Dedifferentiated amniotic fluid mesenchymal stem cell (primary cell): Measurements from ENCODE around the gene F13A1.
"Not testable (repeated sequence)": the region's sequence is repeated elsewhere in the genome, so short reads cannot be mapped to it uniquely, and the experiment has no call there.

ENCODE experiments used
- DNase-seq: peaks from one replicate; pipeline ENCODE4 v3.0.0-alpha.2; 2016; ENCODE audit errors: extremely low spot score

Gene F13A1

DNA sequence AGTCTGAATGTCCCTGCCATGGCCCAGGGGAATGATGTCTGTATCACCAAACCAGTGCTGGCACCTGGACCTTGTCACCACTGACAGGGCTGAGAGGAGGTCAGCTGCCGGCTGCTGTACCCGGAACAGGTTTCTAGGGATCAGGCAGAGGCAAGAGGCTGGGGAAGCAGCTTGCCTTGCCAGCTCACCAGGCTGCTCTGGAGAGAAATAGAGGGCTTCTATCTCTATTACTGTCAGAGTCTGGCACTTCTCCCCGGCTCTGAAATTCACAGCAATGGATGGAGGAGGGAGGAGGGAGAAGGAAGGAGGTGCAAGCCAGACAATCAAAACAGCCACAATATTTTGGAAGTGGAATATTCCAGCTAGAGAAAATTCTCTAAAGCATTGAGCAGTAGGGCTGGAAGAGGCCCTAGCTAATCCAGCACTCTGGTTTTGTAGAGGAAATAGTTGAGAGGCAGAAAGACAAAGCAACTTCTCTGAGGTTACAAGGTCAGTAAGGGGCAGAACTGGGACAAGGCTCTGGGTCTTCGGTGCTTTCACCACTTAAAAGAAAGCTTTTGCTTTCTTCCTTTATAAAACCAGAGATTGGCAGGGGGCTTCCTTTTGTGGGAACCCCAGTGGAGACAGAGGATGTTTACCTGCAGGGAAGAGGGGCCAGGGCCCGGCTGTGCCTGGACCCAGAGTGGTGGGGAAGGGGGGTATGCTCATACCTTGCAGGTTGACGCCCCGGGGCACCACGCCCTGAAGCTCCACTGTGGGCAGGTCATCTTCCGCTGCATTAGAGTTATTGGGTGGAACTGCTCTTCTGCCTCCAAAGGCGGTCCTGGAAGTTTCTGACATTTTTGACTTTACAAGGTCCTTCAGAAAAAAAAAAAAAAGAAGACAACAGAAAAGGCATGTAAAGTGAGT is 2.4 kb downstream of the F13A1 start:
- DNase-seq: no peak

DNA sequence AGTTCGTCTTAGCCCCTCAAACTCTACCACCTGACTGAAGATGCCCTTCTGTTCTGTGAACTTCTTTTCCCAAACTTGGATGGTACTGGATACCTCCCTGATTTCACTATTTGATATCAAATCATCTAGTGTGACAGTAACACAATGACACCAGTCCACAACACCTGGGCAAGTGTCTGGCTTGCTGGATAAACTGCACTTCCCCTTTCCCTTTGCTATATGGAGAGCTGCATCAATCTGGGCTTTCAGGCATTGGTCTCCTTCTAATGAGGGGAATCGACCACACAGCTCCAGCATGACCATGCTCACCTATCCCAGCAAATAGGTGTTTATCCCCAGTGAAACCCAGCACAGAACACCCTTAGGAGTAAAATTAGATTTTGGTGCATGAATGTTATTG is 3.1 kb downstream of the F13A1 start:
- no peak for DNase-seq

- DNase-seq: no peak
Measured at GRCh38 chr6:6315660-6316059, 4.8 kb downstream of the F13A1 start.

DNA sequence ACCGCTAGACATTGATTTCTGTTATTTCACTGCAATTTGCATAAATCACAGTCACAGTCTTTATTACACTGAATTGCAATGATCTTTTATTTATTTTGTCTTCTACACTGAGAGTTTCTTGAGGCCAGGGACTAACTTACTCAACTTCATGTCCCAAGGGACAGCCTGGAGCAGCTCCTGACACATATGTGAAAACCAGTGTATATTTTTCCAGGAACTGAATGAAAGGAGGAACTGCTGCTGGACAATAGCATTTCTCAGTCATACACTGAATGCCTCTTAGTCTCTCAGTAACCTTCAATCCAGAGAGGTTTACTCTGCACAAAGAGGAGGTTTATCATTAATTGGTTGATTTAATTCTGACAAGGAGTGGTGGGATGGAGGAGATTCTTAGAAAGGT is 5.9 kb downstream of the F13A1 start:
- no peak for DNase-seq

DNA sequence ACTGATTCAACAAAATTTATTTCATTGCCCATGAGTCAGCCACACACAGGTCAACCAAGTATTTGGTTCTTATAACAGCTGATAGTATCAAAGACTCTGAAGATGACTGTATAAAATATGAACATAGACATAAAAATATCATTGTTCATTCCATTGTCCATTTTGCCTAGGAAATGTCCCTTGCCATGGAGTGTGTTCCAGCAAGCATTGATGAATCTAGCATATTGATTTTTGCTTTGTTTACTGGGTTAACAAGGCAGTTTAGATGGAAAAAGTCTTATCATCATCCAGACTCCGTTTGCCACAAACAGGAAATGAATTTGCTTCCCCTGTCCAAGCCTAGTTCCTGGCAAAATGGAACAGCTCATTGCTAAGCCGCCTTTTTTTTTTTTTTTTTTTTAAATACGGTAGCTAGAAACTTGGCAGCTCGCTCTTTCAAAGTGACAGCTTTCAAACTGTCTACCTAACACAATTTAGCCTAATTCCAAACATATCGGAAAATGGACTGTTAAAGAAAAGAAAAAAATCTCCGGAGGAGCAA is 7.5 kb downstream of the F13A1 start:
- DNase-seq: no peak

- no peak for DNase-seq
Measured at GRCh38 chr6:6305575-6305974, 14.9 kb downstream of the F13A1 start.

- not testable (repeated sequence) for DNase-seq
Measured at GRCh38 chr6:6300383-6300782, 20.1 kb downstream of the F13A1 start.

DNA sequence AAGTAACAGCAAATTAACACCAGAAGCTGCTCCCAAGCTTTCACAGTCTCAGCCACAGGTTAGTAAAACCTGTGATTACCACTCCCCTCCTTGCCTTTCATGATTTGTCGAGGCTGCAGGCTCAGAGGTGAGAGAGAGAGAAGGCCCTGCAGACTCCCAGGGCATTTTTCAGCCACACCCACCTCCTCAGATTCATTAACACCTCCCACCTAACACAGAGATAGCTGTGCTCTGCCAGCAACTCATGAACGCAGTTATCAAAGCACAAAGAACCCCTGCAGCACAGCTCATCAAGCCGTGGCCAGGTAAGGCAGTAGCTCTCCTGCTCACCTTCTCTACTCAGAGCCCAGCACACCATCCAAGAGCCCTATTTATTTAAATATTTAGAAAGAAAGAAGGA is 27.1 kb downstream of the F13A1 start:
- no peak for DNase-seq

GRCh38 chr6:6287415-6287814 is 33.0 kb downstream of the F13A1 start:
- DNase-seq: no peak

GRCh38 chr6:6285679-6286078 is 34.8 kb downstream of the F13A1 start:
- DNase-seq: no peak

- DNase-seq: no peak
Measured at GRCh38 chr6:6284221-6284966, 36.1 kb downstream of the F13A1 start.

DNA sequence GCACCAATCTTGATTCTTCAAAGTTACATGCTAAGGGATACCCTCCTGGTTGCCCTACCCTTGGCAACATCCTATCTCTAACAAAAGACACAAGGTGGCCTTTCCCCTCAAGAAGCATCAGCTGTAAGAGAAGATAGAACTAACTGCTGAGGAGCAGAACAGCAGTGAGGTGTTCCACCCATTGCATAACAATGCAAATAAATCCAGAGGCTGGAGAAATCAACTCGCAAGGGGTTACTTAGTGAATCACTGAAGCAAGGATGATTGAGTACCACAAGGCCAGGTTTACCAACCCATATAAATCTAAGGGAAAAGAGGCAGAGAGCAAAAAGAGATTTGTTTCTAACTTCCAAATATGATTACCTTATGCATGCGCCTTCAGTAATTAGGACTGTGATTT is 36.7 kb downstream of the F13A1 start:
- no peak for DNase-seq

DNA sequence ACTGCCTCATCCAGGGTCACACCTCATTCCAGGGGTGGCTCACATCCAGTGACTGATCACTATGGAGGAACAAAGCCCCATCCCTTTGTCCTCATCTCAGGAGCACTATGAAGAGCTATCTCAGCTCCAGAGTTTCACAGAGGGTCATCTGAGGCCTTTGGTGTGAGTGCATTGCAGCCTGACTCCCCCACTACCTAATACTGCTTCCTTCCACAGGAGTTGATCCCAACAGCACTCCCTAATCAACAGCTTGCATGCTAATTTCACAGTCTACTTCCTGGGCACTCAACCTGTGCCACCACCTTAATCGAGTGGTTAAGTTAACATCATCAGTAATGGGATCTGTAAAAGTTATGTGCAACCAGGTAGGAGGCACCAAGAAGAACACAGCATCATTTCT is 37.7 kb downstream of the F13A1 start:
- no peak for DNase-seq

DNA sequence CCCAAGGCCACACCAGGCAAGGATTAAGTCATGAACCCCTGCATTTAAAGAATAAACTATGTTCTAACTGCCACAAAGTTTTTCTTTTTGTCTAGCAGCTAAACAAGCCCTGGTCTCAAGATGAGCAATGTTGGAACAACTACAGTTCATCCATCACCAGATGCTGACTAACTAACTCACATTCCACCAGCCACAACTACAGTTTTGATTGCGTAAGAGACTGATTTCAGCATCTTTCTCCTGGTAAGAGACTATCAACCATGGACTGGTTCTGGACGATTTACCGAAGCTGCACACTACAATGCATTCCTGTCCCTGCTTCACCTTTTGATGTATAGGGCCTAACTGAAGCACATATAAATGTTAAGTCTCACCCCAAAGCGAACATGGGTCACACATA is 43.0 kb downstream of the F13A1 start:
- no peak for DNase-seq

DNA sequence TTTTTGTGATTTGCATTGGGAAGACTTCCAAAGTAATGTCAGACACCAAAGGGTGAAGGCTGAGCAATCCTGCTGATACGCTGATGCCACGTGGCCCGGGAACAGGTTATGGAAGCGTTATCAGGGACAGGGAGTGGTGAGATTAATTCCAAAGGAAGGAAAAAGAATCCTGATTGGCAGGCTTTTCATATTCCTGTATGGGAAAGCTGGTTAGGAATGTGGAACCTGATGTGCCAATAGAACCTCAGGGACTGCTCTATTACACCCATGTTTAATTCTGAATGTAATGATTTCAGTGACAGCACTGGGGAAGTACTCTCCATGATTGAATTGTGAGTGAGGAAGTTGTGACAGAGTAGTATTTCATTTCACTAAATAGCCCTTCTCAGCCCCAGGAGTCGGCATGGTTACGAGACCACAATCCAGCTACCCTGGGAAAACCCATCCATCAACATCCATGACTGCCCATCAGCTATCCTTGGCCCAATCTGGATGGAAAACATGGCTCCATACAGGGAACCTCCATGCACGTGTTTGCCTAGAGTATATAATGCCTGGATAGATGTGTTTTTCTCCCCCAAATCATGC is 49.4 kb downstream of the F13A1 start:
- DNase-seq: no peak

DNA sequence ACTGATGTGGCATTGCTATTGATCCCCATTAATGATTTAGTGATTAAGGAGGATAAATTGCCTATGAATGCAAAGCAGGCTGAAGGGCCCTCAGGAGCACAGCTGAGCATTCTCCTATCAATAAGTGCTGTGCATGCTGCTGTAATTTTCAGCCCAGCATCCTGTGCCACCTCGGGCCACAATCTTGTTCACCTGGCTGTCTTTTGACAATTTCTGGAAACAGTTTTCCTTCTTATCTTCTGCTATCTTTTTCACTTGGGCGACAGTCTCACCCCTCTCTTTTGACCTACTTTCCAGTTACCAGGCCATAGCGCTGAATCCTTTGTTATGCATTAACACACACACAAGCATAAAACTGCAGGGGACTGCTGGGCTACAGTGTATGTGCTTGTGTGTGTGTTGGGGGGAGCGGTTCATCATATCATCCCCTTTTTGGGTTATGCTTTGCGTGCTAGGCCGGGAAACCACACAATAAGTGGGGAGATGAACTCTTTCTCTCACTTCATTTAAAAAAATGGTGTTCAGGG is 60.2 kb downstream of the F13A1 start:
- DNase-seq: no peak

GRCh38 chr6:6256886-6257285 is 63.6 kb downstream of the F13A1 start:
- DNase-seq: no peak

DNA sequence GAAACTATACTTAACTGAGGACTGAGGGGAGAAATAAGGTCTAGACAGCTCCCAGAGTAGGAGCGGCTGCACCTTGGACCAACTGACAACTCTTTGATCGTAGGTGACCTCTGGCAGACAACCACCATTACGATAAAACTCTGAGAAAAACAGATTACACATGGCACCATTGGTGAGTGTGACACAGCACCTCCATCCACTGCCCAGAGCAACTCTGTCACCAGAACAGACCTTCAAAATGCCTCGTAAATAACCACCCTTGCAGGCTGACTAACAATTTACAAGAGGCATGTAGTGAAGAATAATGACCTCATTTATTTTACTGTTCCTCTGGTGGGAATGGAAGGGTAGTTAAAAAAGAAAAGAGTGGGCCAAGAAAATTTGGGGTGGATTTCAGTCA is 64.2 kb downstream of the F13A1 start:
- DNase-seq: no peak

DNA sequence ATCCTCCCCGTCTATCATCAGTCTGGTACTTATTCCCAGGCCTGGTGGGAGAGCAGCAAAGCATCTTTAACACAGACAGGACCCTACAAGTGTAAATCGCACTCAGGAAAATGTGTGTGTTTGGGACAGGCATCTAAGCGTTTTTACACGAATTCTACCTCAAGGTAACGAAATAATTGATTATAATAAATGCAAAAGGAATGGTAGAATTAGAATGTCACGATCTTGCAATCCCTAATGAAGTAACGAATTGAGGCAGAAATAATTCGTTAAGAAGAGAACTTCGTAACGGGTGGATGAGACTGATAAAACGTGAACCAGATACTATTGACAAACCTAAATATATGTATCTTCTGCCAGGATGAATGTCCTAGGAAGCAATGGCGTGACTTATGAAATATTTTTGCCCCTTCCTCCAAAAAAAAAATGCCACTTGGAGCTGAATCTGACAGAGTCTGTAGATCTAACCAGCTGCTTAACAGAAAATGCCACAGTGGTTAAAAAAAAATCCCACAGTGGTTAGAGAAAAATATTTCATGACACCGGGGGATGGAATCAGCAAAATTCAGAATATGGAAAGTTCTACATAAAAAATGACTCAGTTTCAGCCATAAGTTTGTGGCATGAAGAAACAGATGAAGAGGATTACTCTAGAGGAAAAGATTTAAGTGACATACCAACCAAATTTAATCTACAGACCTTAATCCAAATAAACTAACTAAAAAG is 68.7 kb downstream of the F13A1 start:
- DNase-seq: no peak

- no peak for DNase-seq
Measured at GRCh38 chr6:6248651-6249050, 71.8 kb downstream of the F13A1 start.

DNA sequence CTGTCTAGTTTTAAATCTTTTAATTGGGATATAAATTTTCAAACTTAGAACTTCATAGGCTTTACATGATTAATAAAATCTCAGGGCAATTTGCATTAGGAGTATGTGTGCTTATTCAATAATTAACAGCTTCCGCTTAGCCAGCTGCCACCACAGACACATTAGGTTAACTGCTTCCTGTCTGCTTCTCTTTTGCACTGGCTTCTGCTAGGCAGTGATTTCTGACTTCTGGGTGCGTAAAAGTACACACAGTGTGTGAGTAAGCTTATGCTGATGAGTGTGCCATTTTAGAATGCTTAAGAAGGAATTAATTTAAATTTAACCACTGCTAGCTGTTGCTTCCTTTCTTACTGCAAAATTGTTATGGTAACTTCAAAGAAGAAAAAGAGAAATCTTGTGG is 73.9 kb downstream of the F13A1 start:
- DNase-seq: no peak

GRCh38 chr6:6244624-6245023 is 75.8 kb downstream of the F13A1 start:
- no peak for DNase-seq
